Activated T-helper 1 cell treated with Interleukin-2 at 50 U/mL for 16 hours (primary cell): ENCODE data around the gene ZCWPW1.
"Not testable (repeated sequence)": the region's sequence is repeated elsewhere in the genome, so short reads cannot be mapped to it uniquely, and the experiment has no call there.

Experiments used
- DNase-seq: peaks from one replicate; pipeline ENCODE4 v3.0.0-alpha.2; 2020; ENCODE audit warnings: low read depth

Gene ZCWPW1

GRCh38 chr7:100398239-100398638, 30.3 kb downstream of the ZCWPW1 start:
- DNase-seq: no peak

GRCh38 chr7:100397315-100398081, 31.0 kb downstream of the ZCWPW1 start:
- no peak for DNase-seq

GRCh38 chr7:100396421-100396982, 32.0 kb downstream of the ZCWPW1 start:
- no peak for DNase-seq

GRCh38 chr7:100394077-100394476, 34.4 kb downstream of the ZCWPW1 start:
- DNase-seq: no peak

- DNase-seq: no peak
Observed at GRCh38 chr7:100393233-100393905, 35.1 kb downstream of the ZCWPW1 start.

- DNase-seq: no peak
Observed at GRCh38 chr7:100390286-100391009, 38.1 kb downstream of the ZCWPW1 start.

- DNase-seq: no peak
Observed at GRCh38 chr7:100389437-100390088, 38.9 kb downstream of the ZCWPW1 start.

- no peak for DNase-seq
Observed at GRCh38 chr7:100387695-100388094, 40.8 kb downstream of the ZCWPW1 start.

- no peak for DNase-seq
Observed at GRCh38 chr7:100386940-100387339, 41.6 kb downstream of the ZCWPW1 start.

- no peak for DNase-seq
Observed at GRCh38 chr7:100384628-100385294, 43.7 kb downstream of the ZCWPW1 start.

GRCh38 chr7:100382234-100382853, 46.2 kb downstream of the ZCWPW1 start:
- DNase-seq: not testable (repeated sequence)

- DNase-seq: not testable (repeated sequence)
Observed at GRCh38 chr7:100381531-100382233, 46.8 kb downstream of the ZCWPW1 start.

GRCh38 chr7:100380196-100380595, 48.3 kb downstream of the ZCWPW1 start:
- DNase-seq: no peak

- DNase-seq: no peak
Observed at GRCh38 chr7:100378114-100378755, 50.3 kb downstream of the ZCWPW1 start.

- no peak for DNase-seq
Observed at GRCh38 chr7:100376066-100376465, 52.4 kb downstream of the ZCWPW1 start.

- DNase-seq: no peak
Observed at GRCh38 chr7:100374601-100375000, 53.9 kb downstream of the ZCWPW1 start.

GRCh38 chr7:100373870-100374598, 54.5 kb downstream of the ZCWPW1 start:
- DNase-seq: not testable (repeated sequence)

GRCh38 chr7:100373261-100373831, 55.2 kb downstream of the ZCWPW1 start, which contains the start of gene PILRA:
TSS of gene PILRA (plus strand) at chr7:100373487. CDS start at chr7:100373657, 170 bp downstream.
- no peak for DNase-seq

GRCh38 chr7:100372694-100373093, 55.8 kb downstream of the ZCWPW1 start:
- no peak for DNase-seq
